M059J (cell line): Measurements from ENCODE around the gene CRB3. TPM values are rescaled to one million over a fixed set of nuclear protein-coding genes. Genes with fewer than 3 reads are reported as not detected.
"Not testable (repeated sequence)": the region's sequence is repeated elsewhere in the genome, so short reads cannot be mapped to it uniquely, and the experiment has no call there.

Experiments used
- DNase-seq: peaks from one replicate; pipeline ENCODE4 v3.0.0-alpha.2; 2012; ENCODE audit warnings: low read depth
- total RNA-seq: library from RNA; depleted of rRNA; stranded (reverse); fragments of >200 nt; shearing (Covaris generic); gene quantifications from 2 replicates; pipeline ENCODE4 v1.2.3, GENCODE V29; 2014; rRNA removed

The CRB3 gene
- 0.34 TPM in 1 of 2 replicates, not detected in the other for total RNA-seq

- DNase-seq: no peak
Observed at GRCh38 chr19:6464070-6464873, at the start of gene CRB3. CRB3 (plus strand) TSS chr19:6464271; CDS start chr19:6464702, 431 bp downstream.

- DNase-seq: no peak
Observed at GRCh38 chr19:6414793-6415590, 49.1 kb upstream of the CRB3 start.

- DNase-seq: no peak
Observed at GRCh38 chr19:6415591-6416190, 48.4 kb upstream of the CRB3 start.

DNA sequence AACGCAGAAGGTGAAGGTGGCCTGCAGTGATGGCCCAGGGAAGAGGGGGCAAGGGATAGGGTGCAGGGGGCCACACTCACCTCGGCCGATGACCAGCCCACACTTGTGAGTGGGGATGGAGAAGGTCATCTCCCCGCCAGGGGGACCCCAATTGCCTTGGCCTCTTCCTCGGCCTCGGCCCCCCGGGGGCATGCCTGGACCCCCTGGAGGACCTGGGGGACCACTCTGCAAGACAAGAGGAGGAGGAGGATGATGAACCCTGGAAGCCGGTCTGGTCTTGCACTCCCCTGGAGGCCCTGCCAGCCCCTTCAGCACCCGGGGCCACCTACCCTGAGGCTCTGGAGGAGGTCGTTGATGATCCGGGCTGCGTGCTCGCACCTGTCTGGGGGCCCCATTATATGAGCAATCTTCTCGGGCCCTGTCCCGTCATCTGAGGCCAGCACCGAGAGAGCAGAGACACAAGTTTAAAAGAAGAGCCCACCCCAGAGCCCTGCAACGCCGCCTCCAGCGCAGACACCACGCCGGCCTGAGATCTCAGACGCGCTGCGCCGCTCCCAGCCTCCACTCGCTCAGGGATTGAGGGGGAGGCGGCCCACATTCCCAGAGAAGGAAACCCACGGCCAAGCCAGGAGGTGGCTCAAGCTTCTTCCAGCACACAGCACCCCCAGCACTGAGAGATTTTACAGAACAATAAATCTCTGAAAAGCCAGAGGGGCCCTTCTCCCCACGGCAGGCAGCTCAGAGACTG, 47.2 kb upstream of the CRB3 start:
- no peak for DNase-seq

DNA sequence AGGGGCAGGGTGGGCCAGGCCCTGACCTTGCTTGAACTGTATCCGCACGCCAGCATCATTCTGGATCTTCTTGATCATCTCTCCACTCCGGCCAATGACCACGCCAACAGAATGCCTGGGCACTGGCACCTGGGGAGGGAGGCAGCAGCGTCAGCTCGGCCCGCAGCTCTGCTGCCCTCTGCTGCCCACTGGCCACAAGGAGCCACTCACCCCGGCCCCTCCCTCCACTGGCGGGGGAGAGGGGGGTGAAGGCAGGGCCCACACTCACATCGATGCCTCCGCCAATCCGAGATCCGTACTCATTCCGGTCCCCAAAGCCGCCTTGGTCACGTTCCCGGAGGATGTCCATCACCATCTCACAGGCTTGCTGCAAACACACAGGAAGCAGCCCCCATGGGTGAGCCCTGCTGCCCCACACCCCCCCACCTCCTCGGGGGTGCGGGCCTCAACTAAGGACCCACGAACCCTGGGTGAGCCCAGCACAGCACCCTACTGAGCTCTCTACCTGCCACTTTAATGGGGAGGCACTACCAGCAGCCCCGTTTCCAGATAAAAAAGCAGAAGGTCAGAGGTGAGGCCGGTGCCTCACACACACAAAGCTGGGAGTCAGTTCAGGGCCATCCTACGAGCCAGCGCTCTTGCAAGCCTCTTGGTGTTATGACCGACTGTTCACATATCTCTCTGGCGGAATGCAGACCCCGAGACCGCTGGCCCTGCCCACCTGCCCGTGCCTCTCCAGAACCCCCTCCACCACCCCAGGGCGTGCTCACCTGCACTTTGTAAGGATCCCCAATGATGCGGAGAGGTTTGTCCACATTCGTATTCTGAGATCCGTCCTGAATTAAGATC, 46.1 kb upstream of the CRB3 start:
- no peak for DNase-seq

- DNase-seq: no peak
Observed at GRCh38 chr19:6418562-6418932, 45.5 kb upstream of the CRB3 start.

GRCh38 chr19:6421075-6422014, 42.7 kb upstream of the CRB3 start:
- DNase-seq: no peak

DNA sequence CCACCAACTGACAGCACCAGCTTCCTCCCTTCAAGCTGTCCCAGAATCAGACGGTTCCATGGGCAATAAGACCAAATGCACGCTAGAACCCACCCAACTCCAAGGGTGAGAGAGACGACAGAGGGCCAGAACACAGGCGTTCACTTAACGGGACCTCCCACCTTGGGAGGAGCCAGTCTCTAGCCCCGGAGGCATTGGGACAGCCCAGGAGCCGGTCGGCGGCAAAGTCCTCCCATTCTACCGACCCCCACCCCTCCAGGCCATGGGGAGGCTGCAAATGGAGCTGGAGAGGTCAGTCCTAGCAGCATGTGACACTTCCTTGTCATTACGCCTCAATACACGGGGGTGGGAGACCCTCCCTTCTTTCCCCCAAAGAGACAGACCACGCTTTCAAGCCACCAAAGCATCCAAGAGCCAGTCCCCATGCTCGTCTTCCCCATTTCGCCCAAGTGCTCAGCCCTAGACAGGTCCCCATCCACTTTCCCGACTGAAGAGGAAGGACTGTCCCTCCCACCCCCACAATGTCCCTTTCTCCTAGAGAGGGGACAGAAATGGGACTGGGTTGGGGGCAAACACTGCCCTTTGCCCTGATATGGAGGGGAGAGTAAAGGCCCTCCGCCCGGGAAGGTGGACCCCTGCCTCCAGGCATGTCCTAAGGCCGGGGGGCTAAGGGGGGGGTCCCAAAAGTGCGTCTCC, 40.4 kb upstream of the CRB3 start:
- peak; percentile 56 for DNase-seq

- DNase-seq: no peak
Observed at GRCh38 chr19:6424195-6424938, 39.7 kb upstream of the CRB3 start, which contains the start of gene KHSRP. KHSRP (minus strand) TSS chr19:6424811; CDS start chr19:6424701, 110 bp downstream.

- peak; percentile 100 for DNase-seq
Observed at GRCh38 chr19:6424939-6425731, 38.9 kb upstream of the CRB3 start.

- peak; percentile 17 for DNase-seq
Observed at GRCh38 chr19:6425732-6426620, 38.1 kb upstream of the CRB3 start.

DNA sequence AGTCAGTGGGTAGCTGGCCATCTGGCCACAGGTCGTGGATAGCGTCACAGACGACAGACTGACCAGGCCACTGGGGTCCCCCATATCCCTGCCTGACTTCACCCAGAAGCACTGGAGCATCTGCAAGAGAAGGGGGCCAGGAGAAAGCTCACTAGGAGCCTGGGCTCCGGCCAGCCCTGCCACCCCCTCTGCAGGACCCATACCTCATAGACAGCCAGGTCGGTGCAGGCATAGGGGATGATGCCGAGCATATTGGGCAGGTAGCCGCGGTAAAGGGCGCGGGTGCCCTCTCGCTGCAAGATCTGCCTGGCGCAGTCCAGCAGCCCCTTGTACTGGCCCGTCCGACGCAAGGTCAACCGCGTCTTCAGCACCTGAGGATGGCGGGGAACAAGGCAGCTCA, 36.9 kb upstream of the CRB3 start:
- DNase-seq: no peak

DNA sequence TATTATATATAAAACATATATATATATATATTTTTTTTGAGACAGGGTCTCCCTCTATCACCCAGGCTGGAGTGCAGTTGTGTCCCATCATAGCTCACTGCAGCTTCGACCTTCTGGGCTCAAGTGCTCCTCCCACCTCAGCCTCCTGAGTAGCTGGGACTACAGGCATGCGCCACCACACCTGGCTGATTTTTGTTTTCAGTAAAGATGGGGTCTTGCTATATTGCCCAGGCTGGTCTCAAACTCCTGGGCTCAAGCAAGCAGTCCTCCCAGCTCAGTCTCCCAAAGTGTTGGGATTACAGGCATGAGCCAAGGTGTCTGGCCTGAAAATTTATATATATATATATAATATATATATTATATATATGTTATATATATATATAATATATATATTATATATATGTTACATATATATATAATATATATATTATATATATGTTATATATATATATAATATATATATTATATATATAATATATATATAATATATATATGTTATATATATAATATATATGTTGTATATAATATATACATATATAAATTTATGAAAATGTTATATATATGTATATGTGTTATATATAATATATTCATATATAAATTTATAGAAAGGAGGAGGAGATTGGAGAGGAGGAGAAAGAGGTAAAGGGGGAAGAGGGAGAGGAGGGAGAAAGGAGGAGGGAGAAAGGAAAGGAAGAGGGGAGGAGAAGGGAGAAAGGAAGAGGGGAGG, 35.2 kb upstream of the CRB3 start:
- not testable (repeated sequence) for DNase-seq

GRCh38 chr19:6429419-6430221, 34.5 kb upstream of the CRB3 start:
- no peak for DNase-seq

GRCh38 chr19:6431891-6432290, 32.2 kb upstream of the CRB3 start:
- no peak for DNase-seq
